NOMO-1 (cell line): ENCODE results near the gene FAM117A.

Experiments
- DNase-seq, 2 experiments: peaks; one replicate each; lab custom pipeline; 2025; ENCODE audit not compliant: unreplicated experiment in 2 of 2; lab: John Stamatoyannopoulos, UW

Gene FAM117A

DNA sequence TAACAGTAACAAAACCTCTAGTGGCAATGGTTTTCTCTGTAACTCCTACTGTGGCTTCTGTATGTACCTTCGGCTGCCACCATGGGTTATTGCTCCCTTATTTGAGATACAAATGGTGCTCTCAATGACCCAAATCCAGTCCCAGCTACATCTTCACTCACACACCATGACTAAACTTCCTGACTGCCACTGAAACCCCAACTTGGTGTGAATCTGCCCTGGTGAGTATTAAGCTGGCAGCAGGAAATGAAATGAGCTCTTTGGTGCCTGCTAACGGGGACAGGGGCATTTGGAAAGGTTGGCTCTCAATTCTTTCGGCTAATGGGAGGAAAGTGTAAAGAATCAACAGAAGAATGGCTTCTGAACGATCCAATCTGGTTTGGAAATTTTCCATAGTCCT lies 48.7 kb downstream of the FAM117A start:
- no peak for DNase-seq

DNA sequence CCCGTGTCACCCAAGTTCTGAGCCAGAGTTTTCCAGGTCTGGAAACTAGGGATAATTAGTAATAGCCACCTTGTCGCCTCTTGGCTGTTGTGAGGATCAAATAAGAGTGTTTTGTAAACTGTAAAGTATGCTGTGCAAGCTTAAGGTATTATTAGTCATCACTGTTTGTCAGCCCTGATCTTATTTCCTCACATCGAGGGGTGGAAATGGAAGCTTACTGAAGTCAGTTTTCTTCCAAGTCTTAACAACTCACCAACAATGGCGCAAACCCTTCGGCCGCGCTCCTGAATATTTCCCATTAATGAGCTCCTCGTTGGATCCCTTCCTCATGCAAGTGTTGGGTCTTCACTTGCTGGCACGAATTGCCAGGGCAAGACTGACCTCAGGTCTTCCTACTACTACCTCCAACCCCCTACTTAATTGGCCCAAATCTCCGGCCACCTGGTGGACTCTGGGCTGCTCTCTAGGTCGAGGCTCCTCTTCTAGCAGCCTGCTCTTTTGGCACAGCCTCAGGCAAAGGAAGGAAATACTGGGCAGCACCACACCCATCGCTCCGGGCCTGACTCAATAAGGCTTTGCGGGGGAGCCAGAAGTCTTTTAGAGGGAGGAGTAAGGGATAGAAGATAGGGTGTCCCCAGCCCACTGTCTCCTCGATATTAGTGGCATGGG lies 55.3 kb downstream of the FAM117A start:
- peak in 1 of 2 experiments; percentile 55 for DNase-seq

DNA sequence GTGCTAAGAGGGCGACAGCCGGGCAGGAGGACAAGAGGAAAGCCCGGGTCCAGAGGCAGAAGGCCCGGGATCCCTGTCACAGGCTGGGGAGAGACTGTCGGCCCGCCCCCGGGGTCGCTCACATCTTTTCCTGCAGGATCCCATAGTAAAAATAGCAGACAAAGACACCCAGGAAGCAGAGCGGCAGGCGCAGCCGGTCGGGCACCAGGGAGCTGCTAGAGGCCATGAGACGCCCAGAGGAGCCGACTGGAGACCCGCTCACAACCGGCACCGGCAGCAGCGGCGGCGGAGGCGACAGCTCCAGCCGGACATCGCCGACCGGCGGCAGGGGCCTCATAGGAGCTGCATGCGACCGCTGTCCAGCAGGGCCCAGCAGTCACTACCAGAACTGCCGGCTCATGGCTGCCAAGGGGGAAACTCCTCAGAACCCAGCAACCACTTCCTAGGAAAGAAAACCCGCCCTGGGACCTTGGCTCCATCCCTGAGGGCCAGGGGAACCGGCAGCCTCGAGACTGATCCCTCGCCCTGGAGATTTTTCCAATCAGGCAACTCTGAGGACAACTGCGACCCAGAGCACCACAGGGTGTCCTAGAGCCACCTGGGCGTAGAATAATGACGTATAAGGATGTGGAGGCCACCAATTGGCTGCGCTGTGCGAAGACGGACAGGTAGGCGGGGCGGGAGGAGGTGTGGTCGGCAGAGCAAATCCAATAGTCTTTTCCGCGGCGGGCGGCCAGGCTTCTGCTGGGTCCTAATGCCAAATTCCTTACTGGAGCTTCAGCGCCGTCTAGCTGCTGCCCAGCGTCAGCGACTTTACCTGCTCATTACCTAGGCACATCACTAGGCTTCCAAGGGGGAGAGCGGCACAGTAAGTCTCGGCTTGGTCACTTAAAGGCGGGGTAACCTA lies 56.1 kb downstream of the FAM117A start, which contains the start of gene SLC35B1:
TSS of gene SLC35B1 (minus strand) at position 357 of the 907 bp plus-strand sequence. CDS start at position 226, 131 bp downstream.
- DNase-seq = peak; percentile 98 to 99

DNA sequence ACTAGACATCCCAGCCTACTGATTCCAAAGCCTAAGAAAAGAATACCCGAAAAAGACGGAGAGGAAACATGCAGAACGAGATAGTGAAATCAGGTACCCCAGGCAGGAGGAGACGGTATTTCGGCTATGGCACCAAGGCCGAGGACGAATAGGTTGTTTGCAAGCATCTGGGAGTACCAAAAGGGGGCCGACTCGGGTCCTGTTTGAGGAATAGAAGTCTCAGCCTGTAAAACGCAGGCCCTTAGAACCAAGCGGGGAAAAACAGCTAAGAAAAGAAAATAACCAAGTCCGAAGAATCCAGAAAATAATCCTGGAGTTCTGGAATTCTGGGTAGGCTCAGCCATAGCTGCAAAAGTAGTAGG lies 56.7 kb downstream of the FAM117A start:
- DNase-seq = peak in 1 of 2 experiments; percentile 12

DNA sequence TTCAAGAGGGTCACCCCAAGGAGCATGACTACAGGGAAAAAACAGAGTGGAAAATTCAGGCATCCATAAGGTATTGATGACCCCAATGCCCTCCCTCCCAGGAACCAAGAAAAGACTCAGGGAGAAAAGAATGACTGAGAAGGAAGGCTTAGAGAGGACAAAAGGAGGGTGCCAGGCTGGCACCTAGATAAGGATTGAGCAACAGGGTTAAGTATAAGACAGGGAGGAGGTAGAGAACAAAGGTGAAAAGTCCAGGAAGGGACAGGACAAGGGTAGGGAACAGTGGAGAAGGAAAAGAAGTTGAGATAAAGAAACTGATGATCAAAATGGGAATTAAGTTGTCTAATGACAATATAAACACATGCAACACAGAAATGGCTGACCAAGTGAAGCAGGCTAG lies 58.7 kb downstream of the FAM117A start:
- no peak for DNase-seq

DNA sequence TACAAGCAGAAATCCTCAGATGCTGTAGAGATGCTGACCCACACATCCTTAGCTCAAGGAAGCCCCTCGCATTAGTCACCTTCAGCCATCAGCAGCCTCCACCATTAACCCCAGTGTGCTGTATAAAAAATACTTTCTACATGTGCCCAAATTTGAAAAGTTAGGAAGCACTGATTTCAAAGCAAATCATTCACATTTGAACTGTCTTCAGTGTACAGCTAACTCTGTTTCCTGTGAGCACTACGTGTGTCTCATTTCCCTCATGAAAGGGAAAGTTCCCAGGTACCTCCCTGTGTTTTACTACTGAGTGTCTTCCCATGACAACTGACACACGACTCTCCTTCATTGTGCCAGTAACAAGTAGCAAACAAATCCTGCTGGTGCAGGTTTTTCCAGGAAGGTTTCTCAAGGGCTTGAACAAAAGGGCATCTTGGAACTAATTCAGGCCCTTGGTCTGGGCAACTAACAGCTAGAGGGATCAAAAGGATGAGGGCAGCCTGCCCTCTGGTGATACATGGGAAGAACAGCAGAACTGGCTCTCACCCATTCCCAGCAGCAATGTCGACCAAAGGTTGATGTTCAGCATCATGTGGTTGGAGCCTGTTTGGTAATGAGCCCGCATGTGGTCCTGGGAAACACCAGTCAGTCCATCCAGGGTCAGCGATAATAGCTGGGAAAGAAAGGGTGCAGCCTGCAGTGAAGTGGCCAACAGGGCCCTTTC lies 60.2 kb downstream of the FAM117A start:
- no peak for DNase-seq

DNA sequence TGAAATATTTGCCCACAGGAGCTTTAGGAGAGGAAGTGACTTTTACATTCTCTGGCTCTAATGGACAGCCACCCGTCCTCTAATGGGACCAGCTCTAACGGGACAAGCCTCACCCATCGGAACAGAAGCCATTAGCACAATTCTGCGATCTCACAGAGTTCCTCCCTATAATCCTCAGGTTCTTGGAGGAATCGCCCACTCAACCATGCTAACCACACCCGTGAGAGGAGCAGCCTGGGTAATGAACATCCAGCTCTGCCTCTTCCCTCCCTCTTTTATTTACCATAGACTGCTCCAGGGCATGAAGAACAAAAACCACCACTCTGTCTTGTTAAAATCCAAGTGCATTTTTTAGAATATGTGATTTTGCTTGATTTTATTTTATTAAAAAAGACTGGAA lies 63.0 kb downstream of the FAM117A start:
- DNase-seq = no peak

DNA sequence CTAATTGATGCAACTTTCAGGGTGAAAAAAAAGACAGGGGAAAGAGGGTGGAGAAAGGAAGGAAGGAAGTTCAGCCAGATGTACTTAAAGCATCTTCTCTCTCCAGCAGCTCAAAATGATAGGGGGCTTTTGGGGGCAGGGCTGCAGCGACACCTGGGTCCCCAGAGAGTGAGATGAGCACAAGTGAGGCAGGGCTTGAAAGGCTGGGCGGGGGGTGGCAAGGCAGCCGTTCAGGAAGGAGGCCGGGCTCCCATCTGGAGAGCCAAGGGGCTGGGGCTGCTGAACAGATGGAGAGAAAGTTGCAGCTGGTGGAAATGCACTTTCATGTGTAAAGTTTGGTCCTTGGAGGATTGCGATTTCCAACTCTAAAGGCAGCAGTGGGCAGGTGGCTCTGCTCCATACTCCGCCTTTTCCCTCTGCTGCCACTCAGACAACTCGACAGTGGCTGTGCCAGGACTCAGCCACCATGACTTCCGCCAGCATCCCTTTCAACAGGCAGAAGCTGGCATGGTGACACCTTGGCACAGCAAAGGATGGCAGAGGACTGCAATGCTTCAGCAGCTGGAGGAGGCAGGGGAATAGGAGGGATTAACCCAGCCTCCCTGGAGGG lies 63.9 kb downstream of the FAM117A start:
- DNase-seq = no peak

DNA sequence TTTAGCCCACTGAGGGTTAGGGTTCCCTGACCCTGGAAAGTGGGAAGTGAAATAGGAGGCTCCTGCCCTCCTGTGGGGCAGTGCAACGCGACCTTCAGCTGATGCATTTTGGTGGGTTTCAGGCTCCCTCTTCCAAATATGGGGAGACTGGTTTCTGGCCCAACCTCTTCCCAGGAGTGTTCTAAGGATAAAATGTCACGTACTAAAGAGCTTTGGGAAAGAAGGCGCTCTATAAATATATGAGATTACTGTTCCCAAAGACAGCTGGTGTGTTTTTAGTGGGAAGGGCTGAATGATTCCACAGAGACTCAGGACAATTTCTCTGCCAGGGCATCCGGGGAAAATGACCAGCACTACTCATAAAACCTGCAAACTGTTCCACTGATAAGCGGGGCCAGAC lies 65.9 kb downstream of the FAM117A start:
- no peak for DNase-seq

DNA sequence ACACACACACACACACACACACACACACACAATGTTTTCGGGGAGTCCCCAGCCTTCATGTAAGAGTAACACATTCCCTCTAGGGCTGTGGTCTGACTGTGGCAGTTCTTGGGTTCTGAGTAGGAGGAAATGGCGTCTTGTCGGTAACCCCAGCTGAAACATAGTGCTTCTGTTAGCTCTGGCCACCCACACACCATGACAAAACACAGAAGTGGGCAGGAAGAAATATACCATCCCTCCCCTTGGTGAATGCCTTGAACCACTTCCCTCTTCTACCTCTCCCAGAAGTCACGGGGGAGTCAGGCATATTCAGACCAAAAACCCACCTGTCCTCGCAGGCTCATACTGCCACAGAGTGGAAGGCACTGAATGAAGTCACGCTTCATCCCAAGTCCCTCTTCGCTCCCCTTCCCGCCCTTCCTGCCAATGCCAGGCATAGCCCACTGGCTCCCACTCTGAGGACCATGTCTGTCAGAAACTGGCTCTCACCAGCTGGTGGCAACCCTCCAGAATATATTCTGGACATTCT lies 67.6 kb downstream of the FAM117A start:
- peak; percentile 23 to 39 for DNase-seq

DNA sequence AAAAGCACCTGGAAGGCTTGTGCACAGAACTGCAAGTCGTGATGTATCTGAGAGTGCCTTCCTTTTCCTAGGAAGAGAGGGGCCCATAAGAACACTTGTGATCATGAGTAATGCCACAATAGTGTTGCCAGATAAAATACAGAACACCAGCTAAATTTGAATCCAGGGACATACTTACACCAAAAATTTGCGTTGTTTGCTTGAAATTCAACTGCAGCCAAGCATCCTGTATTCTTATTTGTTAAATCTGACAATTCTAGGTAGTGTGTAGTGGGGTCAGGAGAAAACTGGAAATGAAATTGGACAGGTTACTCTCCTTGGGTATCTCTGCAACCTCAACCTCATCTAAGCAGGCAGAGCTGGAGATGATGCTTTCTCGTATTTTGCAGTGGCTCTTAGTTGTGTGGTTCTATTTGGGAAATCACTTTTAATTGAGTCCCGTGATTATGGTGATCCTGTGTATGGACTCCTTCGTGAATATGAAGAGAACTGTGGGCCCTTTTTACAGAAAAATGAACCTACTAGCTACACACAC lies 68.2 kb downstream of the FAM117A start:
- no peak for DNase-seq

DNA sequence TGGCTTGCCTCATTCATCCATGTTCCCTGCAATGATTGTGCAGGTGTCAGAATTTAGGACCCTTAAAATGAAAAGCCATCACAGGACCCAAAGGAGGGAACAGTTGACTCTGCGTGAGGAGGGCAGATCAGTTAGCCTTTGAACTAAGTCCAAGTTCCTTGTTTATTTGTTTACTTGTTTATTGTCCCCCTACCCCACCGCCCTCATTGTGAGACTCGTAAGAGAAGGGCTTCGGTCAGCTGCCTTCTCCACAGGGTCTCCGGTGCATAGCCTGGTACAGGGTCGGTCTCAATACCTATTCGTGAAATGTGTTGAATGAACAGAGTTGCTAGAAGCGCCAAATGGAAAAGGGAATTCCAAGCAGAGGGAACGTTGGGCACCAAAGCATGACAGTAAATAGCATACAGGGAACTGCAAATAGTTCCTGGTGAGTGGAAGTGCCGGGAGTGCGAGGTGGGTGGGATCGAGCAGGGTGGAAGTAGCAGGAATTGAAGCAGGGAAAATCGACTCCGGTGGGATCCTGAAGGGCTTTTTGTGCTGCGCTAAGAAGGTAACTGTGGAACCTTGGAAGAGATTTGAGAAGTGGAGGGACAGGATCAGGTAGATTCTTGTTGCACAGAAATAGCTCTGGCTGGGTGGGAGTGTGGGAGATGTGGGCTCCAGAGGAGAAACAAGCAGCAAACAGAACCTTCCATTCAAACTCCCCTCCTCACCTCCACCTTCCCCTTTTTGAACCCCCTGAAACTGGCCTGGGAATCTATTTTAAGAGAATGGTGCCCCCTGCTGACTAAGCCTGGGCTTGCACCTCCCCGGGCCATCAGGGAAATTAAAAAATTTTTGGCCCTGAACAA lies 68.9 kb downstream of the FAM117A start:
- peak; percentile 64 to 67 for DNase-seq

DNA sequence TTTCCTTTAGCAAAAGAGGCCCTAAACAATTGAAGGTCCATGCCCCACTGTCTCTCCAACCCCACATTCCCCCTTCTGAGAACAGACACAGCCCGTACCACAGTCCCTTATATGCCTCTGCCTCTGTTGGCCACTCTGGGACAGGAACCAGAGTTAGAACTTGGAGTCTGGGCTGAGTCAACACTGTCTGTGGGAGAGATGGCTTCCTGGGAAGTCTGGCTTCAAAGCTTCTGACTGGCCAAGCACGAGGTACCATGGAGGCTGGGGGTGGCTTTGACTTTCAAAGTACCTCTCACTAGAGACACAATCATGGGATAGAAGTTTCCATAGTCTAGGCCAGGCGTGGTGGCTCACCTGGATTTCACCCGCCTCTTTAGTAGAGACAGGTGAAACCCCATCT lies 71.2 kb downstream of the FAM117A start:
- DNase-seq = no peak

DNA sequence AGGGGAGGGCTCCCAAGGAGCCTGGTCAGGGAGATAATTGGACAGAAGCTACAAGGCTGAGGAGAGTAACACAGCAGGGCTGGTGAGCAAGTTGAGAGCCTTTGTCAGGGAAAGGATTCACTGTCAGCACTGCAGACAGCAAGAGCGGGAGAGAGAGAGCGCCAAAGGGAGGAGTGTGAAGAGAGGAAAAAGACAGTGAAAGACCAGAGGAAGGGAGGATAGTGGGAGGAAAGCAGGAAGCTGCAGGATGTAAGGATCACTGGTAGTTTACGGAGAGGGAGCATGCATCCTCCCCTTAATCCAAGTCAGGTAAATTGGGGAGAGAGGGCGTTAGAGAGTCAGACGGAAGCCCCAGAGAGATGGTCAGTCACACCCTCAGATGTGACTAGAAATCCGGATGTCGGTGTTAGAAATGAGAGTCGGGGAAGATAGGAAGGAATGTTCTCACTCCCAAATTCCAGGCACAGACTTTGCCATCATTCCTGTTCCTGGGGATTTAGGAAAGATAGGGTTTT lies 72.2 kb downstream of the FAM117A start:
- DNase-seq = no peak

DNA sequence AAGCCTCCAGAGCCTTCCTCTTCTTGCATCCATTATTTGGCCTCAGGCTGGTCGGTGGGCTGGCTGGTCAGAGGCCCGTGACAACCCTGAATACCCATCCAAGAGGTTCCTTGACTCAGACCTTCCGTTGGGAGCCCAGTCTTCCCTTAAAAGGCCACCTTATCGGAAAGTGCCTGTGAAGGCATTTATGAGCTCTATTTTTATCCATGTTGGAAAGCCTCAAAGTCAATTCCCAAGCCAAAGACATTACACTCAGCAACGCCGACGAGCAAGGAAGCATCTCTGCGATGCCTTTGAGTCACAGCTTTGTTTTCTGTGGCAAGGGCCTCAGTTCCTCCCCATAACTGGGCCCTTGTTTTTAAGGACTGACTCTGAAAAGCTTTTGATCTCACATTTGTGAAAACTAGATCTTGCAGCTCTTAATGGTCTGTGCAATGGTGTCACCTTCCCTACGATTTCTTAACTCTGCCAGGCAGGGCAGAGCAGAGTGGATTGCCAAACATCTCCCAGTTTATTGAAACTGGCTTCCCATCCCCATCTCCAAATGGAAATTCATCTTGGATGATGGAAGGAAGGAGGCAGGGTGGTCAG lies 72.8 kb downstream of the FAM117A start:
- DNase-seq = no peak

DNA sequence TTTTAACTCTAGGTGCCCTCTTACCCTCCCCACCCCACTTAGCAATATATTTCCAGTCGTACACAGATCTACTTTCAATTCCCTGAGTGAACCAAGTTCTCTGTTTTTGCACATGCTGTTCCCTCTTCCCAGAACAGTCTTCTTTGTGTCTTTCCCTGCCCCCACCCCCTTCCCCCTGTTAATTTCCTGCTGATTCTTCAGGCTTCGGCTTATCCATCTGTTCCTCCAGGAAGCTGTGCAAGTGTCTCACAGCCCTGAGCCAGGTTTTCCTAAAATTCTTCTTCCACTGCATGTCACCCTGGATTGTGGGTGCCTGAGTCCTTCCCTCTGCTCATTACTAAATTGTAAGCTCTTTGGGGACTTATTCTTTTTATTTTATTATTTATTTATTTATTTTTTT lies 73.7 kb downstream of the FAM117A start:
- DNase-seq = no peak

DNA sequence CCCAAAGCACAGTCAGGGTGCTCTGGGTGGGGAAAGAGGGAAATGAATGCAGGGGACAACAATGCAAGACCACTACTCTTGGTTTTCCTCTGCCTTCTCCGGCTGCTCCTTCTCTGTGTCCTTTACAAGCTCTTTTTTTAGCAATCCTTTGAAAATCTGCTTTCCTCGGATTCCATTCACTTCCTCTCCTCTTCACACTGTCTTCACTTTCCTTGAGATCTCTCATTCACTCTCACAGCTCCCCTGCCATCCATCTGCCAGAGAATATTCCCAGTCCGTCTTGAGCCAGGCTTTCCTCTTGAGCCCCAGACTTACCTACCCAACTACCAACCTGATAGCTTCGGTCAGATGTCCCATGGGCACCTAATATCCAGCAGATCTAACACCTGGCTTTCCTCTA lies 75.1 kb downstream of the FAM117A start:
- no peak for DNase-seq

DNA sequence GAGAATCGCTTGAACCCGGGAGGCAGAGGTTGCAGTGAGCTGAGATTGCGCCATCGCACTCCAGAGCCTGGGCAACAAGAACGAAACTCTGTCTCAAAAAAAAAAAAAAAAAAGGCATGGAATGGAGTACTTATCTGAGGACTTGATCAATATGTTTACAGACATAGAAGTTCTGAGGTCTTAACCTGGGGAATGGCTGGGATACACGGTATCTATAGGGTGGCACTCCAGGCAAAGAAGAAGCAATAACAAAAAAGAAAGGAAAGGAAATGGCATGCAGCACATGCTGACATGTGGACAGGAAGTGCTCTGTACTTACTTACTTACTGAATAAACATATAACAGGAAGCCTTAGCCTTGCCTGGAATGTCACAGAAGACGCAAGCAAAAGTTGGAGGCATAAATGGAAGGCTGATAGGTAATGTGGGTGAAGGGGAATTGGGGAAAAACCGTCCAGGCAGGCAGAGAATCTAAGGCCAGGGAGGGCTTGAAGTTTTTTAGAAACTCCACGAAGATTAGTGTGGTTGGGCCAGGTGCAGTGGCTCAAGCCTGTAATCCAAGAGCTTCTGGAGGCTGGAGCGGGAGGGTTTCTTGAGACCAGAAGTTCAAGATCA lies 75.9 kb downstream of the FAM117A start:
- DNase-seq = peak; percentile 33 to 38
